ENCODE data around the gene SNIP1.
A peak's percentile ranks its signal among the peaks of the same experiment; 100 is the strongest.
"Not testable (repeated sequence)": the region's sequence is repeated elsewhere in the genome, so short reads cannot be mapped to it uniquely, and the experiment has no call there.

The SNIP1 gene

DNA sequence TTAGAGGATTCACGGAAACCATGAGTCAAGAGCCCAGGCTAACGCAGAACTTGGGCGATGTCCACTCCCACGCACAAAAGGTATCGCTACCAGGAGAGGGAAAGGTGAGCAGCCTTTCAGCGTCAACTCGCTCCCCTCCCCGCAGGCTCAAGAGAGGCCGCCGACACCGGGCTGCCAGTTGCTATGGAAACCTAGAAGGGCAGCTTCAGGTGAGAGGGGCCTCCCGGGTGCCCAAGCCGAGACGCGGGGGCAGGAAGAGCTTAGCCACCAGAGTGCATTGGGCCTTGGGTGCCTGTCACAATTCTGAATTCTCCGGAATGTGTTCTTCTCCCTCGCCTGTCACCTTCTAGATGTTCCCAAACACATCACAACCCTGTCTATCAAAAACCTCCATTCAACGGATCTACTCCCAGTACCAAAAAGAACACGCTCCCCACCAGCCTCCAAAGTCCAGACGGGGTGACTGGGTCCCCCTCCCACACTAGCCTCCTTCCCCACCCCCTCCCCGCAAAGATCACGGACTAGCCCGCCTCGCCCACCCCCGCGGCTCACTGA lies 40.2 kb downstream of the SNIP1 start:
- peak; percentile 55 for DNase-seq (ENCODE audit: low spot score)

DNA sequence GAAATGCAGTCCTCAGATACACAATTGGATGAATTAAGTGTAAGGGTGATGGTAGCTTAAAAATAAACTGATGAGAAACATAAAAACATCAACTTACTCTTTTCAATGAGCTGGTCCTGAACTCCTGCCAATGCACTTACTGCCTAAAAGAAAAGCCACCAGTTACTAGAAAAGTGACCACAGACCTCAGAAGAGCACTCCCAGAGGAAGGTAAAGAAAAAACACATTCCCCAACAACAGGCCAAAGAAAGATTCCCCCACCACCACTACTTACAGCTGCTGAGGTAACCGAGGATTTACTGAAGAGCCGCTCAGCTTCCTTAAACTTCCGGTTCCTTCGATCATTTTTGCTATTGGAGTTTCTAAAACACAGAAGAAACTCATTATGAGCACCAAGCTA lies 44.9 kb downstream of the SNIP1 start:
- DNase-seq (ENCODE audit: low spot score): no peak

DNA sequence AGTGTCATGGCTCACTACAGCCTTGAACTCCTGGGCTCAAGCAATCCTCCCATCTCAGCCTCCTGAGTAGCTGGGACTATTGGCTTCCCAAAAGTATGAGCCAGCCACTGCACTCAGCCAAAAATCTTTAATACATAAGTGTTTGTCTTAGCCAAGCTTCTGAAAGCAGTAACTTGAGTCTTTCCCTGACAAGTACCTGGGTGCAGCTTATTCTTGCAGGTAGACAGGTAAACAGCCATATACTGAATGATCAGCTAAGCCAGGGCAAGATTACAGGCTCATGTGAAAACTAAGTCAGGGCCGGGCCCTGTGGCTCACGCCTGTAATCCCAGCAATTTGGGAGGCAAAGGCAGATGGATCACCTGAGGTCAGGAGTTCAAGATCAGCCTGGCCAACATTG lies 47.4 kb downstream of the SNIP1 start:
- no peak for DNase-seq (ENCODE audit: low spot score)

- DNase-seq (ENCODE audit: low spot score): not testable (repeated sequence)
These were observed 51.3 kb downstream of the SNIP1 start for GRCh38 chr1:37502791-37503190.

DNA sequence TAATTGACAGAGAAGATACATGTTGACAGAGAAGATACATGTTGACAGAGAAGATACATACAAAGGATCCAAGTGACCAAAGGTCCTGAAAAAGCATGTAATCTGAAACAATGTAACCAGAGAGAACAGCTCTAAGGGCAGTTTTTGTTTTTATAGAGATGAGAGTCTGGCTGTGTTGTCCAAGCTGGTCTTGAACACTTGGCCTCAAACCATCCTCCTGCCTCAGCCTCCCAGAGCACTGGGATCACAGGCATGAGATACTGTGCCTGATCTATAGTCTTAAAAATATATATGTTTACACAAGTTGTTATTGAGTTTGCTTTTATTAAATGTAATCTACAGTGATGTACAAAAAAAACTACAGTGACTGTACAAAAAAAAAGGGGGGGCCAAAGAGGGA lies 52.0 kb downstream of the SNIP1 start:
- no peak for DNase-seq (ENCODE audit: low spot score)

DNA sequence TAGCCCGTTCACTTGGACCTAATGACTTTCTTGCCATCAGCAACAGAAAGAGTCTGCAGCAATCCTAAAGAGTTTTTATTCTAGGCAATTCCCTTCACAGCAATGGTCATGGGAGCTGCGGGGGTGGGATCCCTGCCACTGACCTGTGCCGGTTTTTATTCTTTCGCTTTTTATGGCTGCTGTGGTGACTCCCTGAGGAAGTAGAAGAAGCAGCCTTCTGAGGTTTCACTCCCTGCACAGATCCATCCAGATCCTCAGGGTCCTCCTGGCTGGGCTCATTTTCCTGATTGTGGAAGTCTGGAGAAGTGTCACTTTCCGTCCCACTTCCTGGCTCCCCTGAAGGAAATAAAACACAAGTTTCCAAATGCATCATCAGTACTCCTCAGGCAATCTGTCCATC lies 52.4 kb downstream of the SNIP1 start:
- DNase-seq (ENCODE audit: low spot score): no peak

GRCh38 chr1:37498872-37499617 lies 55.0 kb downstream of the SNIP1 start:
- no peak for DNase-seq (ENCODE audit: low spot score)

GRCh38 chr1:37497832-37498231 lies 56.3 kb downstream of the SNIP1 start:
- DNase-seq (ENCODE audit: low spot score): no peak

DNA sequence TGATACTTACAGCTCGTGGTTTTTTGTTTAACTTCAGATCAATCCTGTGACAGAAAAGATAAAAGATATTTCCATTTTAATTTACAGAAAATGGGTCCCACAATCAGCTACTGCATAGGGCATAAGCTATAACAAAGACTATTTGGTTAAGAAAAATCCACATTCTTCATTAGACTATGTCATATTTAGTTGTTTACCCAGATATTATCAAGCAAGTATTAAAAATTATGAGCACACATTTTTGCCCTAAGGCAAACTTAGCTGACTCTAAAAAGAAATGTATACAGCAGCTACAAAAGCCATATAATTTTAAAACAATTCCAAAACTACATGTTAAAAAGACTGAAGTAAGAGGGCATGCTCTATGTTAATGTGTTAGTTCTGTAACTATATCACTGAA lies 58.2 kb downstream of the SNIP1 start:
- DNase-seq (ENCODE audit: low spot score): no peak

DNA sequence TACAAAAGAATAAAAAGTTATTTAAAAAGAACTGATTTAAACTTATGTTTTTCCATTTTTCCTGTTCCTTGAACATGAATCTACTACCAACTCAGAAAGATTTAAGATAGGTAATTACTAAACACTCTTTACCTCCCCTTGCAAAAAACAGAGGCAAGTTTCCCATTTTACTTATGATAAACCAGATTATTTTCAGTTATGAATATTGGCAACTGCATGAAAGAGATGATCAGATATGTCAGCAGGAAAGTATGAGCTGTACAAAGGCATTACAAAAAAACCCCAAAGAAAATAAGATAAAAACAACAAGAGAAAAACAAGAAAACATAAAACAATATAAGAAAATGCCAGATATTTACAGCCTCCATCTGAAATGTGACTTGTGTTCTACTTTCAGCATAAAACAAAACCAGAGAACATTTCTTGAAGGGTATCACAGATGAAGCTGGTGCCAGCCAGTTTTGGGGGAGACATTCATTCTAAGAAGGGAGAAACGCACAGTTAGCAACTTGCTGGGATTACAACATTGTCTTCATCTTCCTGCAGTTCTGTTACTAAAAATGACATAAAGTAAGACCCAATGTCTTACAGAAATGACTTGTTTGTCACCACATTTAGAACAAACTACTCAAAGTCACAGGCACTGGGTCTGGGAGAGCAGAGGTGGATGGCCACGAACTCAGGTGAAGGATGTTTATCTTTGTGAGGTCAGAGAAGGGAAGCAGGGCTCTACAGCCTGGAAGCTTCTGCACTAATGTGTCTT lies 60.6 kb downstream of the SNIP1 start:
- DNase-seq (ENCODE audit: low spot score): no peak

- DNase-seq (ENCODE audit: low spot score): no peak
These were observed 66.5 kb downstream of the SNIP1 start for GRCh38 chr1:37487619-37487984.

DNA sequence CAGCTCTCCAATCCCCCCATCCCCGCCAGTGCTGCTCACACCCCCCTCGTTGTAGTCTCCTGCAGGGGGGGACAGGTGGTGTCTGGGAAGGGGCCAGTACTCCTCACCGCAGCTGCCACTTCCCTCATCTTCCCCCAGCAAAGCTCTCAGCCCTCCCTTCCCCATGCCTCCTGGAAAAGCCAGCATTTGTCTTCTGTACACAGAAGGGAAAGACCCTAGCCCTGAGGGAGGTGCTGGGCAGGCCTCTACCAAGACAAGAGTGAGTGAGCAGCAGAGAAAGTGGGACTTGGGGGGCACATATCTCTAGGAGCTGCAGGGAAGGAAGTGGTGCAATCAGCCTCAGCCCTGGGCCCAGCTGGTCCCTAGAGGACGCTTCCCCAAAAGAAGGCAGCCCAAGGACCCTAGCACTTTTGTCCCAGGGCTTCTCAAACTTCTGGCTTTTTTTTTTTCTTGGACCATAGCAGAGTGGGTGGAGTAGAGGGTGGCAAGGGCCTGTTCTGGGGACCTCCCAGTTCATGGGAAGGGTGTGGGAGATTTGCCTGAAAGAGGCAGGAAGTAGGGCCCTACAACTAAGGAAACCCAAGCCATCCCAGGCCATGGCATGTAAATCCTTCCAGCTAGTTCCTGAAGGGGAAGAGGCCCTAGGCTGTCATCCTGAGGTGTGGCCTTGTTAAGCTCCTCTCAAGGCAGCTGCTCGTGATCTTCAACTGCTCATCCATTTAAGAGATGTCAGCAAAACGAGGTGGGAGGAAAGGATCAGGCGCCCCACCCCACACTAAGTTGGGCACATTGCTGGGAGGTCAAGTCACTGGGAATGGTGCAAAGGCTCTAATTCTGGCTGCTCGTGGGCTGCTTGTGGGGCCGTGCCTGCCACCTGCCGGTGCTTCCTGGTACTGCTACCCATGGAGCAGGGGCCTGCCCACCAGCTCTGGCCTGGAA lies 67.1 kb downstream of the SNIP1 start:
- peak; percentile 81 for DNase-seq (ENCODE audit: low spot score)

DNA sequence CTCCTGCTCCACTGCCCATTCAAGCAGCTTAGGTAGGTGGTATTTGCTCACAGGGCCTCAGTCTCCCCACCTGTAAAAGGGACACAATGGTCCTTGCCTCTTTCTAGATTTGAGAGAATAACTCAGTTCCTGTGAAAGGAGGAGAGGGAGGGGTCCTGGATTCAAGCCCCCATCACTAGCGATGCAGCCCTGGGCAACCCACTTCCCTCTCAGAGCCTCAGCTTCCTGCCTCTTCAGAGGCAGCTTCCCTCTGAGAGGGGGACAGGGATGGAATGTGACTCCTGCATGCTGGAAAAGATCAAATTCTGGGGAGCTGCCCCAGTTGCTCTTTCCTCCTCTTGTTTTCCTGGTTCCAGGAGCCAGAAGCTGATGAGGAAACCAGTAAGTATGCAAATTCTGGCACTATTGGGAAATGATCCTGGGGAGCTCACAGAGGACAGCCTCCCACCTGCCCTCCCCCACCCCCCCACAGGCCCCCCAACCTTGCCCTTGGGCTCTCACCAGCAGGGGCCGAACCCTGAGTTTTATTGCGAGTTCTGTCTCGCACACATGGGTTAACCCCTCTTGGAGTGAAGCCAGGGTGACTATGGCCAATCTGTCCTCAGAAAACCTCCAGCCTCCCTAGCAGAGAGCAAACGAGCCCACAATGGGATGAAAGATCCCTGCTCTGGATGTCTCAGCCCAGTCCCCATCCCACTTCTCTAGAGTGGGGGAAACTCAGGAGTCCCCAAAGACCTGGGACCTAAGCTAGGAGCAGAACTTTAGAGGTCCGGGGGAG lies 68.0 kb downstream of the SNIP1 start:
- DNase-seq (ENCODE audit: low spot score): no peak
